Thoracic aorta (tissue), 2 donors: ENCODE data around the gene ZC3H18. TPM values are rescaled to one million over a fixed set of nuclear protein-coding genes. Genes with fewer than 3 reads are reported as not detected.
A peak's percentile ranks its signal among the peaks of the same experiment; 100 is the strongest.

Experiments used
- ATAC-seq: fragments of 150-250 bp; one replicate; pipeline ENCODE4 v1.8.0; 2017; ENCODE audit warnings: low read depth; ENCODE audit not compliant: insufficient number of reproducible peaks, low FRiP score
- DNase-seq: peaks from one replicate; pipeline ENCODE4 v3.0.0-alpha.2; 2020; ENCODE audit warnings: low spot score
- H3K27ac ChIP-seq, 2 donors: fragments of 200-600 bp; sonication (generic); 1 replicate in 1 of 2; 2 replicates in 1 of 2; pipeline ENCODE4 v1.5.1; 2016; ENCODE audit warnings: mild to moderate bottlenecking in 2 of 2, moderate library complexity in 2 of 2
- H3K27me3 ChIP-seq: fragments of 200-600 bp; sonication (generic); replicated peaks from 2 replicates; pipeline ENCODE4 v1.6.0; 2016; ENCODE audit warnings: mild to moderate bottlenecking; ENCODE audit not compliant: insufficient read depth
- H3K36me3 ChIP-seq: fragments of 200-600 bp; sonication (generic); one replicate; pipeline ENCODE4 v1.5.1; 2016
- H3K4me1 ChIP-seq, 2 donors: fragments of 200-600 bp; sonication (generic); 1 replicate in 1 of 2; 2 replicates in 1 of 2; pipeline versions ENCODE4 v1.5.1 to v1.6.0; 2016; ENCODE audit warnings: low read depth in 2 of 2, mild to moderate bottlenecking in 1 of 2; ENCODE audit not compliant: control insufficient read depth in 1 of 2
- H3K4me3 ChIP-seq: fragments of 200-600 bp; sonication (generic); 2 replicates; pipeline ENCODE4 v1.5.1; 2016; ENCODE audit warnings: mild to moderate bottlenecking
- H3K9me3 ChIP-seq: fragments of 200-600 bp; sonication (generic); 2 replicates; pipeline ENCODE4 v1.5.1; 2016
- total RNA-seq, 2 donors: library from RNA; depleted of rRNA; stranded (reverse); fragments of >200 nt; gene quantifications; one replicate each; pipeline versions ENCODE4 v1.1.0 to v1.2.3, GENCODE V29; 2016
- TF ChIP-seq, protein P1 (sequence below): fragments of 200-600 bp; sonication (generic); IDR thresholded peaks from one replicate; pipeline ENCODE4 v1.5.1; 2019; ENCODE audit warnings: antibody characterized with exemption

The ZC3H18 gene
- total RNA-seq, 2 donors from 2014 or later = 21.8 to 30.3 TPM

GRCh38 chr16:88658714-88659113 lies 88.5 kb downstream of the ZC3H18 start:
- H3K36me3 ChIP-seq = peaks cover 13% of the 10 kb centered on the region
- no peak overlapping the region for H3K27ac ChIP-seq
- ATAC-seq (no peak), DNase-seq (no peak)
- H3K9me3 ChIP-seq = no peaks in the 10 kb centered on the region
- peaks cover 0 to 6% of the 10 kb centered on the region in 2 donors for H3K4me1 ChIP-seq
- TF ChIP-seq, protein P1, sequence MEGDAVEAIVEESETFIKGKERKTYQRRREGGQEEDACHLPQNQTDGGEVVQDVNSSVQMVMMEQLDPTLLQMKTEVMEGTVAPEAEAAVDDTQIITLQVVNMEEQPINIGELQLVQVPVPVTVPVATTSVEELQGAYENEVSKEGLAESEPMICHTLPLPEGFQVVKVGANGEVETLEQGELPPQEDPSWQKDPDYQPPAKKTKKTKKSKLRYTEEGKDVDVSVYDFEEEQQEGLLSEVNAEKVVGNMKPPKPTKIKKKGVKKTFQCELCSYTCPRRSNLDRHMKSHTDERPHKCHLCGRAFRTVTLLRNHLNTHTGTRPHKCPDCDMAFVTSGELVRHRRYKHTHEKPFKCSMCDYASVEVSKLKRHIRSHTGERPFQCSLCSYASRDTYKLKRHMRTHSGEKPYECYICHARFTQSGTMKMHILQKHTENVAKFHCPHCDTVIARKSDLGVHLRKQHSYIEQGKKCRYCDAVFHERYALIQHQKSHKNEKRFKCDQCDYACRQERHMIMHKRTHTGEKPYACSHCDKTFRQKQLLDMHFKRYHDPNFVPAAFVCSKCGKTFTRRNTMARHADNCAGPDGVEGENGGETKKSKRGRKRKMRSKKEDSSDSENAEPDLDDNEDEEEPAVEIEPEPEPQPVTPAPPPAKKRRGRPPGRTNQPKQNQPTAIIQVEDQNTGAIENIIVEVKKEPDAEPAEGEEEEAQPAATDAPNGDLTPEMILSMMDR = no peak
- no peaks in the 10 kb centered on the region for H3K27me3 ChIP-seq
- no peak overlapping the region for H3K4me3 ChIP-seq

- TF ChIP-seq, protein P1 = no peak
- H3K27ac ChIP-seq = no peak overlapping the region
- peaks cover 13% of the 10 kb centered on the region for H3K36me3 ChIP-seq
- no peaks in the 10 kb centered on the region for H3K27me3 ChIP-seq
- no peaks in the 10 kb centered on the region for H3K9me3 ChIP-seq
- no peak overlapping the region for H3K4me3 ChIP-seq
- H3K4me1 ChIP-seq = peaks cover 4 to 11% of the 10 kb centered on the region in 2 donors
- DNase-seq = no peak
- no peak for ATAC-seq
Measured at GRCh38 chr16:88659160-88659559, 89.0 kb downstream of the ZC3H18 start.

DNA sequence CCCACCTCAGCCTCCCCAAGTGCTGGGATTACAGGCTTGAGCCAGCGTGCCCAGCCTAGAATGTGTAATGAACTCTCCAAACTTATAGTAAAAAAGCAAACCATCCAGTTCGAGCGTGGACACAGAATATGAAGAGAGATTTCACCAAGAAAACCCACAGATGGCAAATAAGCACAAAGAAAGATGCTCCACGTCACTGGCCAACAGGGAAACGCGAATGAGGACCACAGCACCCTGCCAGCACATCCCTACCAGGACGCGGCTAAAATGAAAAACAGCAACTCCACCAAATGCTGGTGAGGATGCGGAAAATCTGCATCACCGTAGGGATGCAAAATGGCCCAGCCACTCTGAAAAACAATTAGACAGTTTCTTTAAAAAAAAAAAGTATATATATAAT lies 91.3 kb downstream of the ZC3H18 start:
- no peak overlapping the region for H3K27ac ChIP-seq
- peaks cover 4 to 14% of the 10 kb centered on the region in 2 donors for H3K4me1 ChIP-seq
- H3K36me3 ChIP-seq = peaks cover 2% of the 10 kb centered on the region
- no peaks in the 10 kb centered on the region for H3K9me3 ChIP-seq
- no peaks in the 10 kb centered on the region for H3K27me3 ChIP-seq
- TF ChIP-seq, protein P1 = no peak
- H3K4me3 ChIP-seq = no peak overlapping the region
- DNase-seq = no peak
- no peak for ATAC-seq

DNA sequence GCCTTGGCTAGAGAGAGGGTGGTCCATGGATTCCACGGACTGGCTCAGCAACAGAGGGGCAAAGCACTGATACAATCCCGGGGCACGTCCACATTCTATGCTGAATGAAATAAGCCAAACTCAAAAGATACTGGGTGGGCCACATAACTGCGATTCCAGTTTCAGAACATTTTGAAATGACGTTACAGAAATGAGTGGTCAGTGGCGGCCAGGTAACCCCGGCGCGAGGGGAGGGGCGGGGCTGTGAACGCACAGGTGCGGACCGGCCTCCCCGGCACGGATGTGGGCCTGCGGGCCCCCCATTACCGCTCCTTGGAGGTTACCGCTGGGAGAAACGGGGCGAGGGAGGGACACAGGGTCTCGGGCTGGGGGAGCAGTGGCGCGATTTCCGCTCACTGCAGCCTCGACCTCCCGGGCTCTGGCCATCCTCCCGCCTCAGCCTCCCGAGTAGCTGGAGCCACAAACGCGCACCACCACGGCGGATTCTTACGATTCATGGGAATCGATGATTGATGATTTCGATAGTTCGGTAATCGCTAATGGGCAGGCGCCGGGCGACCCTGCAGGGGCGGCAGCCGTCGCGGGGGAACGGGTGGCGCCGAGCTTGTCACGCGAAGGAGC lies 92.1 kb downstream of the ZC3H18 start:
- H3K36me3 ChIP-seq = no peaks in the 10 kb centered on the region
- no peaks in the 10 kb centered on the region for H3K9me3 ChIP-seq
- H3K4me1 ChIP-seq = peaks cover 4 to 14% of the 10 kb centered on the region in 2 donors
- no peaks in the 10 kb centered on the region for H3K27me3 ChIP-seq
- TF ChIP-seq, protein P1 = no peak
- H3K4me3 ChIP-seq = peak overlapping the region; percentile 97
- DNase-seq = no peak
- no peak for ATAC-seq
- H3K27ac ChIP-seq = peak overlapping the region; percentile 70 to 73

DNA sequence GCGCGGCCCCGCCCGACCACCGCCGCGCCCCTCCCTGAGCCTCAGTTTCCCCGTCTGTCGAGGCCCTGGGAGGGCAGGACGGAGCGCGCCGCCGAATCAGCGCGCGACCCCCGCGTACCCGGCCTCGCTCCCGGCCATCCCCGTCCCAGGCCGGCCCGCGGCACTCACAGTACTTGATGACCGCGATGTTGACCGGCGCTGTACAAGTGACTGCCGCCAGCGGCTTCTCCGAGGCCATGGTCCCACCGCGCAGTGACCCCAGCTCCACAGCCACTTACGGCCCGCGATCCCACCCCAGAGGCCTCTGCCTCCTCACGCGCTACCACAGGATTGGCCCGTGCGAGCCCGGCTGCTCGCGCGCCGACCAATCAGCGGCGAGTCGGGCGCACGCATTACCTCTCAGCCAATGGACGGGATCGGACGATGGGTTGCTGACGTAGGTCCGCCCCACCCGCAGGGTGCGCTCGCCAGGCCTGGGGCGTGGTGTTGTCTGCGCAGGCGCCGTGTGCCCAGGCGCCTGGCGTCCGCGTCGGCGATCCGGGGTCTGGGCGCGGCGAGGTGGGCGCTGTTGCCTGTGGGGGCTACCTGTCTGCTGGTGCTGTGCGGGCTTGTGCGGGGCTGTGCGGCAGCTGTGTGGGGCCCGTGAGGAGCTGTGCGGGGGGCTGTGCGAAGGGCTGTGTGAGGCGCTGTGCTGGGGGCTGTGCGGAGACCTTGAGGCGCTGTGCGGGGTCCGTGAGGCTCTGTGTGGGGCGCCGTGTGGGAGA lies 92.8 kb downstream of the ZC3H18 start, which contains the start of gene MVD:
Gene MVD, minus strand, starts transcription at position 249 of the 764 bp plus-strand sequence. Its CDS starts 11 bp downstream, at position 238.
- peak within 1 kb of the TSS; percentile 70 to 73 for H3K27ac ChIP-seq
- TF ChIP-seq, protein P1 = no peak
- H3K36me3 ChIP-seq = no peaks in the 10 kb centered on the region
- H3K9me3 ChIP-seq = no peaks in the 10 kb centered on the region
- peak; percentile 97 for ATAC-seq
- peak; percentile 83 for DNase-seq
- H3K4me3 ChIP-seq = peak within 1 kb of the TSS; percentile 97
- peaks cover 4 to 14% of the 10 kb centered on the region in 2 donors for H3K4me1 ChIP-seq
- no peaks in the 10 kb centered on the region for H3K27me3 ChIP-seq
